Nucleus accumbens (tissue), 56 donors: Measurements from ENCODE around the gene PDGFA.
A peak's percentile ranks its signal among the peaks of the same experiment; 100 is the strongest.

Experiments used
- DNase-seq, 56 donors: peaks; one replicate each; lab custom pipeline; 2025; lab: John Stamatoyannopoulos, UW

The PDGFA gene

DNA sequence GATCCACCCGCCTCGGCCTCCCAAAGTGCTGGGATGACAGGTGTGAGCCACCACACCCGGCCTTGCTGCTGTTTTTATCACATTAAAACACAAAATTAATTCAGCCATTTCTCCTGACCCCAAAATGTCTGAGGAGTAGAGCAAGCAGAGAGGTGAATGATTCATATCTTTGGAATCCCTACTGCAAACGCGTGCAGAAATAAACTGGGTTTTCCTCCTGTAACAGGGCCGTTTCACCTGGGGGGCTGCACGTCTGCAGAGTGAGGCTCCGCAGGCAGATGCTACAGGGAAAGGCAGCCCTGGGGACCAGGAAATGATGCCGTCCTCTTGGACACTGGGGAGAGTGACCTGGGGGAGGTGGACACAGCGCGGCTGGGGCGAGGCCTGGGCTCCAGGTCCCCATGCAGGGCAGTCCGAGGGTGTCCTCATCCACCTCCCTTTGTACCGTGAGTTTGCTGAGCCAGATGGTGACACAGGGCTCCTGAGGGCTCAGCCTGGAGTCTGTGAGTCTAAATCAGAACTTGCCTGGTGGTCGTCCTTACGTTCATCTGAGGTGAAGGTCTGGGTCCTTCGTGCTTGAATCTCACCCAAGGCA is 41.9 kb downstream of the PDGFA start:
- no peak for DNase-seq

- DNase-seq, result no peak
Measured at GRCh38 chr7:476736-477360, 42.8 kb downstream of the PDGFA start.

DNA sequence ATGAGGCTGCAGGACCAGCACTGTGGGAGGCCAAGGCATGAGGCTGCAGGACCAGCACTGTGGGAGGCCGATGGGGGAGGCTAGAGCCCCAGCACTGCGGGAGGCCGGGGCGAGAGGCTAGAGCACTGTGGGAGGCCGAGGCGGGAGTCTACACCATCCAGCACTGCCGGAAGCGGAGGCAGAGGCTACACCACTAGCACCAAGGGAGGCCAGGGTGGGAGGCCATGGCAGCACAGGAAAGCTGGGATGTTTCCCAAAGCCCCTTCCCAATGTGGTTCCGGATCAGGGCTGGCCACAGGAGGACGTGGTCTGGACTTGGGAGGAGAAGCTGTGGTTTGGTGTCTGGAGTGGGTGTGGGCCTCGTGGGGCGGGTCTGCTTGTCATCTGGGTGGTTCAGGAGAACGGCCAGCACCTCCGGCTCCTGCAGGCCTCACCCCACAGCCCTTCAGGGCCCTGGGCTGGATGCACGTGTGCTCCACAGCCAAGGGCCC is 43.6 kb downstream of the PDGFA start:
- DNase-seq, result no peak

GRCh38 chr7:475425-475728 is 44.3 kb downstream of the PDGFA start:
- DNase-seq, result no peak

DNA sequence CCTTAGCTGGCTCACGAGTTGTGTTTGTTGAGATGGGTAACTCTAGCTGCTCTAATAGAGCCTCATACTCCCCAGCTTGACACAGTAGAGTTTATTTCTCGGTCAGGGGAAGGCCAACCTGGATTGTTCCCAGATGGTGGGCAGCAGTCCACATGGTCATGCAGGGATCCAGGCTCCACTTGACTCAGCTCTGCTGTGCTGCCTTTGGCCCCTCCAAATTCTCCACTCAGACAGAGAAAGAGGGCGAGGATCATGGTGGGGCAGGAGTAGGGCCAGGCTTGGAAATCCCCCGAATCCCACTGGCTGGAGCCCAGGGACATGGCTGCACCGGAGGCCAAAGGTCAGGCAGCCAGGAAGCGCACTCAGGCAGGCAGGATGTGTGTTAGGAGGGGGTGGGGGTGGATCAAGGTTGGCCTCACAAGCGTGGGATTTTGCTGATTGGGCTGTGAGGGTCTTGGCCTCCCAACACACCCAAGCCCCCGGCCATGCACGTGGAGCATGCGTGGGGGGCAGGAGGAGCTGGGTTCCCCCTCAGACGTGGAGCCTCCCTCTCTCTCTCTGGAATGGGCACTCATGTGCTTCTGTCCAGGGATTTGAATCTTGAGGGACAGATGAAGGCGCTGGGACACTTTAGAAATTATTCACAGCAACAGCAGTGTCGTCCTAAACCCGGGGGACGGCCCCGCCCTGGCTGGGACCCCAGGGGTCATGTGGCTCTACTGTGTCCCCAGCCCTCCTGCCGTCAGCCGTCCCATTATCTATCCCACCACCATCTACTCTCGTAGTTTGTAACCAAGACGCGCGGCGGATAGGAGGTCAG is 44.8 kb downstream of the PDGFA start:
- DNase-seq, result no peak

- DNase-seq, result no peak
Measured at GRCh38 chr7:473870-474604, 45.6 kb downstream of the PDGFA start.

DNA sequence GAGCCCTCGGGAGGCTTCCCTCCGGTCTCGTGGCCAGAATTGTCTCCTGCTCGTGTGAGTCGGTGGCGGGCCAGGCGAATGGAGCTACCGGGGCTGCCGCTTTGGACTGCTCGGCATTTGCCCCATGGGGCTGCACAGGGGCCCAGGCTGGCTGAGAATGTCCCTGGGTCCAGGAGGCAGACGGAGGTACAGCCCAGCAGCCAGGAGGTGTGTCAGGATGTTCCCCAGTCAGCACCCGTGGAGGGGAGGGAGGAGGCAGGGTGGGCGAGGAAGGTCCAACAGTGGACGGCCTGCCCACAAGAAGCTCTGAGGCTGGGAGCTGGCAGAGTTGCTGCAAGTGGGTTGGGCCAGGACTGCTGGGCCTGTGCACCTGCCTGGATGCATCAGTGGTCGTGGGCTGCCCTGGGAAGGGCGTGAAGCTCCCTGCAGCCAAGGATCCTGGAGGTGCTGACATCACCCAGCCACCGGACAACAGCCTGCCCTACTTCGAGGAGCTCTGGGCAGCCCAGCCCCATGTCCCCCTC is 46.4 kb downstream of the PDGFA start:
- DNase-seq, result no peak

GRCh38 chr7:472640-472957 is 47.0 kb downstream of the PDGFA start:
- DNase-seq, result no peak

- peak in 2 of 56 donors; percentile 11 to 29 for DNase-seq
Measured at GRCh38 chr7:471866-472639, 47.6 kb downstream of the PDGFA start.

GRCh38 chr7:471191-471865 is 48.3 kb downstream of the PDGFA start:
- DNase-seq, result no peak

- no peak for DNase-seq
Measured at GRCh38 chr7:469563-469961, 50.1 kb downstream of the PDGFA start.

DNA sequence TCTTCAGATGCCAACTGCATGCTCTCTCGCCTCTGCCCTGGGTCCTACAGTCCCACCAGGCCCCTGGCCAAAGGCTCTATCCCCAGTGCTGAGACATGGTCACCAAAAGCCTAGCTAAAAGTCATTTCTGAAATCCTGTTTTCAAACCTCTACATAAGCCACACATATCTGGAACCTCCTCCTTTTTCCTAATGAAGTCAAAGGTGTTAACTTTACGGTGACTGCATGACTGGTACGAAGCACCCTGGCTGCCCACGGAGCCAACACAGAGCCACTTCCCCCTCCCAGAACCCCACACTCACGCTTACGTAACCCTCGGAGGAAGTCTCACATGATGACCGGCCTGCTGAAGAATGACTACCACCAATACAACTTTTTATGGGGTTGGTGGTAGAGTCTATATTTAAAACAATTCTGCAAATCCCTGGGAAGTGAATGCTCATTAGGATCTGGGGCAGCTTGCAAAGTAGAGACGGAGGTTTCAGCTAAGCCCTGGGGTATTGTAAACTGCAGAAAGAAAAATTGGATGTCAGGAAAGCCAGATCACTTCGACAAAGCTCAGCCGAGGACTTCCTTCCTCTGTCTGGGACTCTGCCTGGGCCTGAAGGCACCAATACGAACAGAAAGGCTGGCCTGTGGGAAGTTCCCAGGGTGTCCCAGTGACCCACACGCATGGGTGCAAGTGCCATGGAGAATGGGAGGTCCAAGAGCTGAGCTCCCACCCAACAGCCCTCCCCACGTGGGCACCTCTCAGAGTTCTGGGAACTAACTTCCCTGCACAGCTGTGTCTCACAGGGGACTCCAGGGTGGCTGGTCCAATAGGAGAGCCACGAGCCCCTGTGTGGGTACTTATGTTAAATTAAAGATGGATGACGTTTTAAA is 50.7 kb downstream of the PDGFA start:
- DNase-seq, result no peak

DNA sequence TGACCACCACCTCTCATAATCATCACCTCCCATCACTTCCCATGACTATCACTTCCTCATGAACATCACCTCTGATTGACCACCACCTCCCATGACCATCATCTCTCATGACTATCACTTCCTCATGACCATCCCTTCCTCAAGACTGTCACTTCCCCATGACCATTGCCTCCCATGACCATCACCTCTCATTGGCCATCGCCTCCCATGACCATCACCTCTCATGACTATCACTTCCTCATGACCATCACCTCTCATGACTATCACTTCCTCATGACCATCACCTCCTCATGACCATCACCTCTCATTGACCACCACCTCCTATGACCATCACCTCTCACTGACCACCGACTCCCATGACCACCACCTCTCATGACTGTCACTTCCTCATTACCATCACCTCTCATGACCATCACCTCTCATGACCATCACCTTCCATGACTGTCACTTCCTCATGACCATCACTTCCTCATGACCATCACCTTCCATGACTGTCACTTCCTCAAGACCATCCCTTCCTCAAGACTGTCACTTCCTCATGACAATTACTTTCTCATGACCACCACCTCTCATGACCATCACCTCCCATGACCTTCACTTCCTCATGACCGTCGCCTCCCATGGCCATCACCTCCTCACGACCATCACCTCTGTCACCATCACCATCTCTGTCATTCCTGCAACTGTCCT is 51.6 kb downstream of the PDGFA start:
- DNase-seq, result no peak

- no peak for DNase-seq
Measured at GRCh38 chr7:467393-467828, 52.2 kb downstream of the PDGFA start.

- no peak for DNase-seq
Measured at GRCh38 chr7:466465-467191, 53.0 kb downstream of the PDGFA start.

DNA sequence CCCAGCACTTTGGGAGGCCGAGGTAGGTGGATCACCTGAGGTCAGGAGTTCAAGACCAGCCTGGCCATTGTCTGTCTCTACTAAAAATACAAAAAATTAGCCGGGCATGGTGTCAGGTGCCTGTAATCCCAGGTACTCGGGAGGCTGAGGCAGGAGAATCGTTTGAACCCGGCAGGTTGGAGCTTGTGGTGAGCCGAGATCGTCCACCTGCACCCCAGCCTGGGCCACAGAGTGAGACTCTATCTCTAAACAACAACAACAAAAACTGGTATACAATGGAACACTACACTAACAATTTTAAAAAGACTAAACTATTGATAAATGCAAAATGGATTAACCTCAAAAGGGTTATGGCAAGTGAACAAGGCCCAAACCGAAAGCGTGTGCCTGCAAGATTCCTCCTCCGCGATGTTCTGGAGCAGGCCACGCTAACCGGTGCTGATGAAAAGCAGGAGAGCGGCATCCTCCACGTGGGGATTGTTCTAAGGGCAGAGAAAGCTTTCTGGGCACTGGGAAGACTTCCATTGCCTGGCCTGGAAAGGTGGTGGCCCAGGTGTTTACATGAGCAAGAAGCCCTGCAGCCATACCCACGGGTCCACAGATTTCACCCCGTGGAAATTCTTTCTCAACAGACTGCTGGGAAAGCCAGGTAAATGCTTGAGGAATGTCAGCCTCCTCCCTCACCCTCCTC is 53.8 kb downstream of the PDGFA start:
- no peak for DNase-seq
